Progenitor cell of endocrine pancreas (in vitro differentiated cells): ENCODE results near the gene GPX2. TPM values are rescaled to one million over a fixed set of nuclear protein-coding genes. Genes with fewer than 3 reads are reported as not detected.

Source experiments
- DNase-seq: peaks from one replicate; pipeline ENCODE4 v3.0.0; 2021; ENCODE audit warnings: low spot score; ENCODE audit not compliant: unreplicated experiment
- H3K27ac Mint-ChIP-seq: 2 replicates; pipeline ENCODE4 v1.8.0; 2021; ENCODE audit warnings: mild to moderate bottlenecking, moderate library complexity, mixed read lengths
- H3K27me3 Mint-ChIP-seq: 2 replicates; pipeline ENCODE4 v1.8.0; 2021; ENCODE audit warnings: mixed read lengths
- H3K36me3 Mint-ChIP-seq: 2 replicates; pipeline ENCODE4 v1.8.0; 2022; ENCODE audit warnings: mixed read lengths; ENCODE audit not compliant: insufficient read depth
- H3K4me1 Mint-ChIP-seq: 2 replicates; pipeline ENCODE4 v1.8.0; 2021; ENCODE audit warnings: low read depth, mixed read lengths
- H3K4me3 Mint-ChIP-seq: 2 replicates; pipeline ENCODE4 v1.8.0; 2021; ENCODE audit warnings: low read depth, mild to moderate bottlenecking, moderate library complexity, mixed read lengths
- H3K9me3 Mint-ChIP-seq: 2 replicates; pipeline ENCODE4 v1.8.0; 2021; ENCODE audit warnings: low read depth, mixed read lengths
- CTCF ChIP-seq: fragments of 200-600 bp; sonication (generic); IDR thresholded peaks from one replicate; pipeline ENCODE4 v1.5.0; 2021; ENCODE audit warnings: antibody characterized with exemption, mild to moderate bottlenecking; ENCODE audit not compliant: unreplicated experiment
- total RNA-seq: library from RNA; stranded (reverse); gene quantifications from 2 replicates; pipeline ENCODE4 v1.2.1, GENCODE V29; 2021

GPX2 gene
- total RNA-seq, 1 donor from 2014 or later, result 11.0 TPM

GRCh38 chr14:64968167-64968566, 25.6 kb upstream of the GPX2 start:
- Mint-ChIP-seq H3K27me3 (peaks cover 18% of the 10 kb centered on the region), H3K36me3 (peaks cover 4% of the 10 kb centered on the region), H3K27ac (no peak overlapping the region), H3K4me1 (peaks cover 13% of the 10 kb centered on the region), H3K9me3 (no peaks in the 10 kb centered on the region), H3K4me3 (no peak overlapping the region)
- no peak for TF ChIP-seq CTCF
- no peak for DNase-seq

DNA sequence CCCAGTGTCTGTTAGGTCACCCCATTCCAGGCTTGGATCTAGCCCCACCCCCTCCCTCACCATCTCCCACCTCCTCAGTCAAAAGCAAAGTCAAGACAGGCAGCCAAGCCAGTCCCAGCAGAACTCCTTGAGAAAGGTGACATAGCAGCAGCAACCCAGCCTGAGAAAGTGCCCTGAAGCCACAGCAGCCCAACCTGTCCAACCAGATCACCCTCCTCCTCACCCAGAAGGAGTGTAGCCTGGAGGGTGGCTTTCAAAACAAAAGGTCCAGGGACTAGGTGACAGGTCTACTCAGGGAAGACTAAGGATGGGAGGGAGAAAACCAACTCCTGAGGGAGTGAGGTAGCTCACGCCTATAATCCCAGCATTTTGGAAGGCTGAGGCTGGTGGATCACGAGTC, 24.4 kb upstream of the GPX2 start:
- no peak for DNase-seq
- H3K27me3 Mint-ChIP-seq, result peaks cover 18% of the 10 kb centered on the region
- no peak overlapping the region for H3K4me3 Mint-ChIP-seq
- H3K36me3 Mint-ChIP-seq, result peaks cover 4% of the 10 kb centered on the region
- H3K27ac Mint-ChIP-seq, result peak overlapping the region; percentile 73
- peaks cover 13% of the 10 kb centered on the region for H3K4me1 Mint-ChIP-seq
- no peak for TF ChIP-seq CTCF
- H3K9me3 Mint-ChIP-seq, result no peaks in the 10 kb centered on the region

DNA sequence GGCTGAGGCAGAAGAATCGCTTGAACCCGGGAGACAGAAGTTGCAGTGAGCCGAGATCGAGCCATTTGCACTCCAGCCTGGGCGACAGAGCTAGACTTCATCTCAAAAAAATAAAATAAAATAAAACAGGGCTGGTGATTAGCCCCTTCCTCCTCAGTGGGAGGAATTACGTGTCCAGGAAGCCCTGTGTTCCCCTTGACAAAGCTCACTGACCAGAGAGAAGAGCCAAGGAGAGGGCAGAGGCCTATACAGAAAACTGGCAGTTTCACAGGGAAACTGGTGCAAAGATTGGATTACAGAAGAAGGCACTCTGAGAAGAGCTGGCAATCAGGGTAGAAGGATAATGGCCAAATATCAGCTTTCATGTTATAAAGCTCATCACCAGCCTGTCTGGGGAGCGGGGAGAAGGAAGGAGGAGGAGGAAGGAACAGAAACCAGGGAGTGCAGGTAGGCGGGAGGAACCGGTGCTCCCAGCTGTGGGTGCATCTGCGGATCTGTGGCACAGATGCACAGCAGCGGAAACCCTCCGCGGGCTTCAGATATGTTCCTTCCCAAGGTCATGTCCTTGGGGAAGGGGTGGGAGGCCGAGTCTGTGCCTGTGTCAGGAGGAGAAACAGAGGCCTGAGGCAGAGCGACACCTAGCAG, 22.9 kb upstream of the GPX2 start:
- no peak for DNase-seq
- H3K4me1 Mint-ChIP-seq, result peaks cover 8% of the 10 kb centered on the region
- no peak overlapping the region for H3K27ac Mint-ChIP-seq
- no peaks in the 10 kb centered on the region for H3K9me3 Mint-ChIP-seq
- H3K27me3 Mint-ChIP-seq, result peaks cover 9% of the 10 kb centered on the region
- peaks cover 4% of the 10 kb centered on the region for H3K36me3 Mint-ChIP-seq
- no peak for TF ChIP-seq CTCF
- H3K4me3 Mint-ChIP-seq, result no peak overlapping the region

GRCh38 chr14:64963611-64964010, 21.1 kb upstream of the GPX2 start:
- H3K27me3 Mint-ChIP-seq, result no peaks in the 10 kb centered on the region
- H3K9me3 Mint-ChIP-seq, result no peaks in the 10 kb centered on the region
- peaks cover 4% of the 10 kb centered on the region for H3K36me3 Mint-ChIP-seq
- H3K27ac Mint-ChIP-seq, result no peak overlapping the region
- DNase-seq, result no peak
- peaks cover 4% of the 10 kb centered on the region for H3K4me1 Mint-ChIP-seq
- no peak for TF ChIP-seq CTCF
- H3K4me3 Mint-ChIP-seq, result no peak overlapping the region

GRCh38 chr14:64960762-64961276, 18.3 kb upstream of the GPX2 start:
- no peak for TF ChIP-seq CTCF
- Mint-ChIP-seq H3K4me3 (no peak overlapping the region), H3K27ac (no peak overlapping the region), H3K27me3 (no peaks in the 10 kb centered on the region), H3K9me3 (no peaks in the 10 kb centered on the region), H3K36me3 (peaks cover 3% of the 10 kb centered on the region), H3K4me1 (no peaks in the 10 kb centered on the region)
- DNase-seq, result no peak
